Activated naive CD8-positive, alpha-beta T cell (primary cell): ENCODE data around the gene RIPPLY3.

Experiments used
- H3K27ac Mint-ChIP-seq: one replicate; pipeline ENCODE4 v1.8.0; 2021; ENCODE audit warnings: mixed read lengths
- H3K27me3 Mint-ChIP-seq: one replicate; pipeline ENCODE4 v1.8.0; 2021; ENCODE audit warnings: mixed read lengths
- H3K36me3 Mint-ChIP-seq: one replicate; pipeline ENCODE4 v1.8.0; 2021; ENCODE audit warnings: mixed read lengths
- H3K4me1 Mint-ChIP-seq: one replicate; pipeline ENCODE4 v1.8.0; 2021; ENCODE audit warnings: low read depth, mixed read lengths
- H3K4me3 Mint-ChIP-seq: one replicate; pipeline ENCODE4 v1.8.0; 2021; ENCODE audit warnings: mild to moderate bottlenecking, mixed read lengths
- H3K9me3 Mint-ChIP-seq: one replicate; pipeline ENCODE4 v1.8.0; 2021; ENCODE audit warnings: low read depth, mixed read lengths

The RIPPLY3 gene

GRCh38 chr21:37055271-37055855 is 48.9 kb downstream of the RIPPLY3 start:
- Mint-ChIP-seq H3K9me3 (no peaks in the 10 kb centered on the region), H3K36me3 (no peaks in the 10 kb centered on the region), H3K4me3 (no peak overlapping the region), H3K27ac (no peak overlapping the region), H3K27me3 (no peaks in the 10 kb centered on the region), H3K4me1 (peaks cover 6% of the 10 kb centered on the region)

GRCh38 chr21:37057614-37058013 is 51.1 kb downstream of the RIPPLY3 start:
- H3K27ac Mint-ChIP-seq = no peak overlapping the region
- H3K9me3 Mint-ChIP-seq = no peaks in the 10 kb centered on the region
- no peaks in the 10 kb centered on the region for H3K36me3 Mint-ChIP-seq
- no peaks in the 10 kb centered on the region for H3K27me3 Mint-ChIP-seq
- peaks cover 12% of the 10 kb centered on the region for H3K4me1 Mint-ChIP-seq
- H3K4me3 Mint-ChIP-seq = no peak overlapping the region

GRCh38 chr21:37058261-37058660 is 51.8 kb downstream of the RIPPLY3 start:
- Mint-ChIP-seq H3K4me3 (no peak overlapping the region), H3K9me3 (no peaks in the 10 kb centered on the region), H3K27me3 (no peaks in the 10 kb centered on the region), H3K27ac (no peak overlapping the region), H3K36me3 (no peaks in the 10 kb centered on the region), H3K4me1 (peaks cover 12% of the 10 kb centered on the region)

- Mint-ChIP-seq H3K36me3 (no peaks in the 10 kb centered on the region), H3K9me3 (no peaks in the 10 kb centered on the region), H3K4me1 (peaks cover 12% of the 10 kb centered on the region), H3K27me3 (no peaks in the 10 kb centered on the region), H3K4me3 (no peak overlapping the region), H3K27ac (no peak overlapping the region)
These were observed 52.7 kb downstream of the RIPPLY3 start for GRCh38 chr21:37059181-37059580.

- no peaks in the 10 kb centered on the region for H3K9me3 Mint-ChIP-seq
- peaks cover 12% of the 10 kb centered on the region for H3K4me1 Mint-ChIP-seq
- H3K27me3 Mint-ChIP-seq = no peaks in the 10 kb centered on the region
- H3K27ac Mint-ChIP-seq = no peak overlapping the region
- no peak overlapping the region for H3K4me3 Mint-ChIP-seq
- peaks cover 7% of the 10 kb centered on the region for H3K36me3 Mint-ChIP-seq
These were observed 53.8 kb downstream of the RIPPLY3 start for GRCh38 chr21:37060296-37060695.

- Mint-ChIP-seq H3K4me1 (peaks cover 12% of the 10 kb centered on the region), H3K27ac (no peak overlapping the region), H3K36me3 (peaks cover 7% of the 10 kb centered on the region), H3K4me3 (no peak overlapping the region), H3K9me3 (no peaks in the 10 kb centered on the region), H3K27me3 (no peaks in the 10 kb centered on the region)
These were observed 55.6 kb downstream of the RIPPLY3 start for GRCh38 chr21:37061926-37062592.

GRCh38 chr21:37062593-37062935 is 56.1 kb downstream of the RIPPLY3 start:
- peaks cover 7% of the 10 kb centered on the region for H3K36me3 Mint-ChIP-seq
- no peak overlapping the region for H3K4me3 Mint-ChIP-seq
- H3K4me1 Mint-ChIP-seq = peaks cover 12% of the 10 kb centered on the region
- no peaks in the 10 kb centered on the region for H3K27me3 Mint-ChIP-seq
- H3K9me3 Mint-ChIP-seq = no peaks in the 10 kb centered on the region
- no peak overlapping the region for H3K27ac Mint-ChIP-seq

- Mint-ChIP-seq H3K27ac (no peak overlapping the region), H3K9me3 (no peaks in the 10 kb centered on the region), H3K4me1 (peaks cover 11% of the 10 kb centered on the region), H3K4me3 (no peak overlapping the region), H3K27me3 (no peaks in the 10 kb centered on the region), H3K36me3 (peaks cover 8% of the 10 kb centered on the region)
These were observed 56.9 kb downstream of the RIPPLY3 start for GRCh38 chr21:37063433-37063832.

GRCh38 chr21:37064841-37065240 is 58.3 kb downstream of the RIPPLY3 start:
- Mint-ChIP-seq H3K9me3 (no peaks in the 10 kb centered on the region), H3K4me1 (peaks cover 11% of the 10 kb centered on the region), H3K27ac (no peak overlapping the region), H3K27me3 (no peaks in the 10 kb centered on the region), H3K36me3 (peaks cover 13% of the 10 kb centered on the region), H3K4me3 (no peak overlapping the region)

GRCh38 chr21:37065561-37066177 is 59.2 kb downstream of the RIPPLY3 start:
- peaks cover 13% of the 10 kb centered on the region for H3K36me3 Mint-ChIP-seq
- no peaks in the 10 kb centered on the region for H3K9me3 Mint-ChIP-seq
- no peak overlapping the region for H3K4me3 Mint-ChIP-seq
- peaks cover 11% of the 10 kb centered on the region for H3K4me1 Mint-ChIP-seq
- no peak overlapping the region for H3K27ac Mint-ChIP-seq
- no peaks in the 10 kb centered on the region for H3K27me3 Mint-ChIP-seq
